BJ (cell line): Measurements from ENCODE around the gene PIGT. TPM values are rescaled to one million over a fixed set of nuclear protein-coding genes. Genes with fewer than 3 reads are reported as not detected.

ENCODE experiments used
- CTCF ChIA-PET: fragments of 350-600 bp; formaldehyde crosslinking; extraction: SDS; loops from one replicate; lab custom pipeline; 2021; ENCODE audit warnings: antibody characterized with exemption, inconsistent platforms; lab: Yijun Ruan, JAX
- POLR2A ChIA-PET: fragments of 300-600 bp; sonication (Branson Sonifier 250); formaldehyde crosslinking; extraction: SDS; loops from one replicate; lab custom pipeline; 2021; ENCODE audit warnings: antibody characterized with exemption; lab: Charles Lee
- DNase-seq: peaks from one replicate; pipeline ENCODE4 v3.0.0-alpha.2; 2011; ENCODE audit warnings: low read depth
- H3K27me3 ChIP-seq: 2 replicates; pipeline ENCODE4 v1.6.0; 2011; ENCODE audit warnings: low read length; ENCODE audit not compliant: control insufficient read depth, insufficient read depth
- H3K36me3 ChIP-seq: 2 replicates; pipeline ENCODE4 v1.5.1; 2011; ENCODE audit warnings: low read length; ENCODE audit not compliant: control insufficient read depth, insufficient read depth
- H3K4me3 ChIP-seq: 2 replicates; pipeline ENCODE4 v1.5.1; 2011; ENCODE audit warnings: low read depth, mild to moderate bottlenecking, control low read depth, low read length
- polyA plus RNA-seq: library from polyadenylated mRNA; depleted of rRNA; stranded (reverse); fragments of >200 nt; gene quantifications from 2 replicates; pipeline ENCODE4 v1.2.3, GENCODE V29; 2011
- TF ChIP-seq, protein P1 (sequence below): IDR thresholded peaks from 2 replicates; pipeline ENCODE4 v1.5.1; 2011; ENCODE audit warnings: low read depth, mild to moderate bottlenecking, control low read depth, inconsistent platforms, low read length, moderate library complexity; ENCODE audit not compliant: insufficient read depth

Gene PIGT
- polyA plus RNA-seq, 1 experiment, result 236 TPM

GRCh38 chr20:45405571-45406259 lies 10.2 kb upstream of the PIGT start:
- TF ChIP-seq, protein P1, sequence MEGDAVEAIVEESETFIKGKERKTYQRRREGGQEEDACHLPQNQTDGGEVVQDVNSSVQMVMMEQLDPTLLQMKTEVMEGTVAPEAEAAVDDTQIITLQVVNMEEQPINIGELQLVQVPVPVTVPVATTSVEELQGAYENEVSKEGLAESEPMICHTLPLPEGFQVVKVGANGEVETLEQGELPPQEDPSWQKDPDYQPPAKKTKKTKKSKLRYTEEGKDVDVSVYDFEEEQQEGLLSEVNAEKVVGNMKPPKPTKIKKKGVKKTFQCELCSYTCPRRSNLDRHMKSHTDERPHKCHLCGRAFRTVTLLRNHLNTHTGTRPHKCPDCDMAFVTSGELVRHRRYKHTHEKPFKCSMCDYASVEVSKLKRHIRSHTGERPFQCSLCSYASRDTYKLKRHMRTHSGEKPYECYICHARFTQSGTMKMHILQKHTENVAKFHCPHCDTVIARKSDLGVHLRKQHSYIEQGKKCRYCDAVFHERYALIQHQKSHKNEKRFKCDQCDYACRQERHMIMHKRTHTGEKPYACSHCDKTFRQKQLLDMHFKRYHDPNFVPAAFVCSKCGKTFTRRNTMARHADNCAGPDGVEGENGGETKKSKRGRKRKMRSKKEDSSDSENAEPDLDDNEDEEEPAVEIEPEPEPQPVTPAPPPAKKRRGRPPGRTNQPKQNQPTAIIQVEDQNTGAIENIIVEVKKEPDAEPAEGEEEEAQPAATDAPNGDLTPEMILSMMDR, result no peak
- ChIA-PET CTCF (interaction anchor here (0.6 to 2.5 kb wide), 4 partner anchors 10 to 48 kb away, joined by 4 to 8 read pairs (median 6); partner anchors contain the start of gene PIGT), POLR2A (no interaction called here)
- no peak for DNase-seq
- Histone ChIP-seq H3K36me3 (peaks cover 5% of the 10 kb centered on the region), H3K27me3 (no peaks in the 10 kb centered on the region), H3K4me3 (peak overlapping the region; percentile 66)

DNA sequence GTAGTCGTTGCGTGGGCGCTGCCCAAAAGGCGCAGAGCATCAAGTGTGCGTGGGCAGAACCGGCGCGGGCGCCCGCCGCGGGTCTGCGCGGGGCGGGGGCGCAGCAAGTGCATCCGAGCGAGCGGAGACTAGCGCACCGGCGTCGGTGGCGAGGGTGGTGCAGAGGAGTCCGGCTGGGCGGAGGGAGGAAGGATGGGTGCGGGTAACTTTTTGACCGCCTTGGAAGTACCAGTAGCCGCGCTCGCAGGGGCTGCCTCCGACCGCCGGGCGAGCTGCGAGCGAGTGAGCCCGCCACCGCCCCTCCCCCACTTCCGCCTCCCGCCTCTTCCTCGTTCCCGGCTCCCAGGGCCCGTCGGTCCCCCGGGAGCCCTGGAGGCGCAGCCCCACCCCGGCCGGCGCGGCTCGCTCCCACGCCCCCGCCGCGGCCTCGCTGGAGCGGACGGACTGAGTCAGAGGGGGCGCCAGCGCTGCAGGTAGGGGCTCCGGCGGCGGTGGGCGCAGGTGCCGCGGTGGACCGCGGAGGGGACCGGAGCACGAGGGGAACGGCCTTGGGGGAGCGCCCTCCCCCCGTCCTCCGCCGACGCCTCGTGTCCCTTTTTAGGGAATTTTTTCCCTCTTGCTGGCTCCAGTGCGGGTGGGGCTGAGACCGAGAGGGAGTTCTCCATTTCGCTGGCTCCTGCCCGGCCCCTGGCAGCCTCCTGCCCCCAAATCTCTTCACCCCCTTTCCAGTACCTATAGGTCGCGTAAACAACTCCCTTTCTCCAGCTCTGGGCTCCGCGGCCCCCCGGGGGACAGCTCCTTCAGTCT lies 9.5 kb upstream of the PIGT start:
- DNase-seq, result no peak
- ChIA-PET CTCF (interaction anchor here (1.0 to 2.5 kb wide), 5 partner anchors 10 to 87 kb away, joined by 4 to 8 read pairs (median 4); partner anchors contain the start of gene PIGT), POLR2A (interaction anchor here (0.6 kb wide), 1 partner anchor 30 kb away, joined by 5 read pairs; no protein-coding TSS in a partner anchor)
- TF ChIP-seq, protein P1, result no peak
- peak overlapping the region; percentile 66 for H3K4me3 ChIP-seq
- H3K36me3 ChIP-seq, result peaks cover 5% of the 10 kb centered on the region
- H3K27me3 ChIP-seq, result no peaks in the 10 kb centered on the region

DNA sequence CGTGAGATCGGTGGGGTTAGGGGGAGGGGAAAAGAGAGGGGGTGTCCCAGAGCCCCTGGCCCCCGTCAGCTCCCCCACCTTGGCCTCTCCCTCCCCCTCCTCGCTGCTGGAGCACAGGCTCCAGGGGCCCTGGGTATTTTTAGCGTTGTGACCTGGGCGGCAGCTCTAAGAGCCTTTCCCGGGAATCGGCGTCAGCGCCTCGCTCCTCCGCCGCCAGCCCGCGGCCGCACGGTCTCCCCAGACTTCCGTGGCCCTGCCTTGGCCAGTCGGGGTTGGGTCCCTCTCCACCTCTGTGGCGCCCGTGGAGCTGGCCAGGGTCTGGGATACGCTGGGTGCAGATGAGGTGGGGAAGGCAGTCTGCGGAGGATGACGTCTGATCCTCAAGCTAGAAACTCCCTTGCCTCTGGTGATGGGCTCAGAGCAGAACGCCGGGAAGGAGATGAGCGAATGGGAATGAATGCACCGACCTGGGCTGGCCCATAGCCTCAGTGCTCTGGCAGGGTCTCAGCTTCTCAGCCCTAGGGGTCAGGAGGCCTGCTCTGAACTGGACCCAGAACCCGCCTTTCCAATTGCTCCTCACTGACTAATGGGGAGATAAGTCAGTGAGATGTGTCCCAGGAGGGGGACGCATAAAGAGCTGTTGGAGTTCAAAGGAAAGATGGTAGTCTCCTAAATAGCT lies 8.7 kb upstream of the PIGT start:
- TF ChIP-seq, protein P1, result no peak
- H3K36me3 ChIP-seq, result peaks cover 5% of the 10 kb centered on the region
- H3K27me3 ChIP-seq, result no peaks in the 10 kb centered on the region
- H3K4me3 ChIP-seq, result peak overlapping the region; percentile 66
- CTCF ChIA-PET, result interaction anchor here (0.6 to 2.5 kb wide), 6 partner anchors 9 to 88 kb away, joined by 3 to 8 read pairs (median 4); partner anchors contain the start of gene PIGT
- POLR2A ChIA-PET, result interaction anchor here (0.6 to 1.0 kb wide), 2 partner anchors 31 to 59 kb away, joined by 3 to 5 read pairs; partner anchors contain the start of gene SDC4
- DNase-seq, result no peak

GRCh38 chr20:45407783-45408645 lies 7.9 kb upstream of the PIGT start, which contains the start of gene DBNDD2:
TSS of gene DBNDD2 (plus strand) at chr20:45408289. CDS start at chr20:45408468, 179 bp downstream.
- ChIA-PET CTCF (interaction anchor here (1.0 to 2.5 kb wide), 4 partner anchors 8 to 89 kb away, joined by 4 to 8 read pairs (median 6); partner anchors contain the start of gene PIGT), POLR2A (interaction anchor here (1.0 kb wide), 1 partner anchor 60 kb away, joined by 3 read pairs; the partner anchor contains the start of gene SDC4)
- no peak for DNase-seq
- Histone ChIP-seq H3K36me3 (peaks cover 5% of the 10 kb centered on the region), H3K27me3 (no peaks in the 10 kb centered on the region), H3K4me3 (peak within 1 kb of the TSS; percentile 66)
- TF ChIP-seq, protein P1, result no peak
